ENCODE measurements around the gene TNK1.

Gene TNK1

DNA sequence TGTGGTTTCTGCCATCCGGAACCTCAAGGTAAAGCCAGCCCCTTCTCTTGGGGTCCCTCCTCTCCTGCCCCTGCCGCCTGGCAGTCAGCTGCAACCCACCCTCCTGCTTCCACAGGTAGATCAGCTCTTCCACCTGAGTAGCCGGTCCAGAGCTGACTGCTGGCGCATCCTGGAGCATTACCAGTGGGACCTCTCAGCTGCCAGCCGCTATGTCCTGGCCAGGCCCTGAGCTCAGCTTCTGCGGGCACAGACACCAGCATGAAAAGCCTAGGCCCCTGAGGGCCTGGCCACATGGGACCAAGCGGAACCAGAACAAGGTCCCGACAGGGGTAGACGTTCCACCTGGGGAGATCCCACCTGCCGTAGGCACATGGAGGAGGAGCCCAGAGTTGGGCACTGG is 8.0 kb downstream of the TNK1 start:
- H3K4me1 ChIP-seq = peaks cover 0 to 26% (median 15%) of the 10 kb centered on the region in 4 donors
- DNase-seq = no peak
- H3K27me3 ChIP-seq = no peaks in the 10 kb centered on the region
- no peak overlapping the region for H3K27ac ChIP-seq
- intact Hi-C loops (cut with DNase I; ENCODE audit: low total_unique reads) = no loop called here
- TF ChIP-seq, protein P1, sequence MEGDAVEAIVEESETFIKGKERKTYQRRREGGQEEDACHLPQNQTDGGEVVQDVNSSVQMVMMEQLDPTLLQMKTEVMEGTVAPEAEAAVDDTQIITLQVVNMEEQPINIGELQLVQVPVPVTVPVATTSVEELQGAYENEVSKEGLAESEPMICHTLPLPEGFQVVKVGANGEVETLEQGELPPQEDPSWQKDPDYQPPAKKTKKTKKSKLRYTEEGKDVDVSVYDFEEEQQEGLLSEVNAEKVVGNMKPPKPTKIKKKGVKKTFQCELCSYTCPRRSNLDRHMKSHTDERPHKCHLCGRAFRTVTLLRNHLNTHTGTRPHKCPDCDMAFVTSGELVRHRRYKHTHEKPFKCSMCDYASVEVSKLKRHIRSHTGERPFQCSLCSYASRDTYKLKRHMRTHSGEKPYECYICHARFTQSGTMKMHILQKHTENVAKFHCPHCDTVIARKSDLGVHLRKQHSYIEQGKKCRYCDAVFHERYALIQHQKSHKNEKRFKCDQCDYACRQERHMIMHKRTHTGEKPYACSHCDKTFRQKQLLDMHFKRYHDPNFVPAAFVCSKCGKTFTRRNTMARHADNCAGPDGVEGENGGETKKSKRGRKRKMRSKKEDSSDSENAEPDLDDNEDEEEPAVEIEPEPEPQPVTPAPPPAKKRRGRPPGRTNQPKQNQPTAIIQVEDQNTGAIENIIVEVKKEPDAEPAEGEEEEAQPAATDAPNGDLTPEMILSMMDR (IDR thresholded peaks at IDR 0.05) = no peak
- no peaks in the 10 kb centered on the region for H3K9me3 ChIP-seq
- peaks cover 0 to 69% (median 25%) of the 10 kb centered on the region in 3 donors for H3K36me3 ChIP-seq
- H3K4me3 ChIP-seq = no peak overlapping the region

DNA sequence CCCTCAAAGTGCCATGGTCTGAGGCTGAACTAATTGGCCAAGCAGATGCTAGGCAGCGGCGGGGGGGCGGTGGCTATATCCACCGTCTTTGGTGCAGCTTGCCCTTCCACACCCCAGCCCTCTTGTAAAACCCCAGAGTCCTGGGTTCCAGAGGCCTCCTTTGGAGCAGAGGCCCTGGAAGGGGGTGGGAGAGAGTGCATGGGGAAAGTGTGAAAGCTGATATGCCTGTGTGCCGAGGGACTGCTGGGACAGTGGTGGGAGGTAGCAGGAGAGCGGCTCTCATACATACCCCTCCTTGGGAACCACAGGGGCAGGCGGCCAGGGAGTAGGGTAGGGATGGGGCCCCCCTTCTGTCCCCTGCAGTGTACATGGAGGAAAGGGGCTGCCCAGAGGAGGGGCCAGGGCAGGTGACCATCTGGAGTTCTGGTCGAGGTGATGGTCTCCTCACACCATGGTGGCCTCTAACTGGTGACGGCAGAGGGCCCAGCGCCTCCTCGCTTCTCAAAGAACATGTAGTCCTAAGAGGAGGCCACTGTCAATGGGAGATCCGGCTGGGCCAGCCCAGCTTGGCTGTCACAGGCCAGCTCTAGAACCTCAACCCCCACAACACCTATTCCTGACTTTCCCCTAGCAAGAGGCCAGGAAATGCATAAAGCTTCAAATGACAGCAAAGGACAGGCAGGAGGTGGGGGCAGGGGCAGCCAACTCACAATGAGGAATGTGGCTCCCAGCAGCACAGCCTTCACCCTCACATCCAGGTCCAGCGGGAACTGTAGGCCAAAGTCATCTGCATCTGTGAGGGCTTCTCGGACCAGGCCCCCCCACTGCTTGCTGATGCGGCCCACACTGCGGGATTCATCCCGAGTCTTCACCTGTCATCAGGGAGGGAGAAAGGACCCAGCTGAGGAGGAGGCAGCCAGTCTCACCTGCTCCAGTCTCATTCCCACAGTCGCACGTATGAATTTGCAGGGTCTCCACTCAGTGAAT is 9.3 kb downstream of the TNK1 start:
- no peak overlapping the region for H3K27ac ChIP-seq

DNA sequence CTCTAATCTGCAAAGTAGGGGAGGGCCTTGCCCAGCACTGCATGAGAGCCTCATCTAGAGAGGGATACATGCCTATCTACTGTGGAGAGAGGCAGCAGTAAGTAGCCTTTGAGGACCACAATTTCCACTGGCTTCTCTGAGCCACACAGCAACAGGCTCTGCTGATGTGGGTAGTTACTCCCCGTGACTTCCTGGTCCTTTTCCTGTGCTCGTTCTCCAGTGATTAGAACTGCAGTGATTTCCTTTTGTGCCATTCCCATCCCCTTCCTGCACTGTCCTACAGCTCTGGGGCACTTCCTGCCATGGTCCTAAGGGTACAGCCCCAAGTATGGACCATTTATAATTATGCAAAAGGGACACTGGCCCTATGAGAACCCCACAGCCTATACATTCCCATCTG is 10.4 kb downstream of the TNK1 start:
- H3K4me3 ChIP-seq = no peak overlapping the region
- TF ChIP-seq, protein P1 (IDR thresholded peaks at IDR 0.05) = no peak
- peaks cover 0 to 54% (median 25%) of the 10 kb centered on the region in 3 donors for H3K36me3 ChIP-seq
- no peaks in the 10 kb centered on the region for H3K27me3 ChIP-seq
- H3K9me3 ChIP-seq = no peaks in the 10 kb centered on the region
- DNase-seq = no peak
- H3K27ac ChIP-seq = no peak overlapping the region
- H3K4me1 ChIP-seq = peaks cover 0 to 26% (median 16%) of the 10 kb centered on the region in 4 donors
- intact Hi-C loops (cut with DNase I; ENCODE audit: low total_unique reads) = no loop called here

More for the DNA sequence above, 9.3 kb downstream of the TNK1 start:
- TF ChIP-seq, protein P1 (IDR thresholded peaks at IDR 0.05) = no peak
- Histone ChIP-seq H3K4me3 (no peak overlapping the region), H3K27me3 (no peaks in the 10 kb centered on the region), H3K9me3 (no peaks in the 10 kb centered on the region), H3K4me1 (peaks cover 0 to 26% (median 13%) of the 10 kb centered on the region in 4 donors), H3K36me3 (peaks cover 0 to 60% (median 25%) of the 10 kb centered on the region in 3 donors)
- intact Hi-C loops (cut with DNase I; ENCODE audit: low total_unique reads) = no loop called here
- no peak for DNase-seq

DNA sequence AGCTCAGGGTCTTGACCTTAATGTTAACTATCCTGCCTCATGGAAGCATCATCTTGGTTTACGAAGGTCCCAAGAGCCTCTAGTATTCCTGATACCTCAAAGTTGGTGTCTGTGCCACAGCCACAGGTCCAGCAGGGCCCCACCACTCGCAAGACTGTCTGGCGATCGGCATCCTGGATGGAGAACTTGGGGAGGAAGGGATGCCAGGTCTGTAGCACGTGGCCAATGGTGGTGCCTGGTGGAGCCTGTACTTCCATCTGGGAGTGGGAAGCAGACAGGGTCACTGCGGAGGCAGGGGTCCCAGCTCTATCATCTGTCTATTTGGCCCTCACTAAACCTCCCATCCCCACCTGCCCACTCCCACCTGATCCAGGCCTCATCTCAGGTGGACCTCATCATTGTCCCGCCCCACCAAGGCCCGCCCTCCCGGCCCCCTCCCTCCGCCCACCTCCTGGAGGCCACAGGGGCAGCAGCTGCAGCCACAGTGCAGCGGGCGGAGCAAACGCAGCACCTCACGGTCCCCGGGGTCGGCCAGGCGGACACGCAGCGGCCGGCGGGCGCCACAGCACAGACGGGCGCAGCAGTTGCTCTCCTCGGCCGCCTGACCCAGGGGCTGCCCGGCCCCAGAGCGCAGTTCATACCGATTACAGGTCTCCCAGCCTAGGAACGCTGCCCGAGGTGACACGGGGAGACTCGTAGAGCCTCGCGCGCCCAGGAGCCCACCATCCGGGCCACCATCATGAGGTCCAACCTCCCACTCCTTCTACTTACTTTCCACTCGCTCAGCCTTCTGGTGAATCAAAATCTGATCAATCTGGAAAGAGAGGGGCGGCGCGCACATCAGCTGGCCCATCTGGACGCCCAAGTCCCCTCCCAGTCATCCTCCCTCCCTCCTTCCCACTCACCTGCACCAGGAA is 12.1 kb downstream of the TNK1 start:
- H3K27ac ChIP-seq = peak overlapping the region; percentile 88 to 90
- H3K9me3 ChIP-seq = no peaks in the 10 kb centered on the region
- peaks cover 0 to 26% (median 16%) of the 10 kb centered on the region in 4 donors for H3K4me1 ChIP-seq
- TF ChIP-seq, protein P1 (IDR thresholded peaks at IDR 0.05) = no peak
- H3K36me3 ChIP-seq = peaks cover 0 to 38% (median 25%) of the 10 kb centered on the region in 3 donors
- intact Hi-C loops (cut with DNase I; ENCODE audit: low total_unique reads) = no loop called here
- no peak for DNase-seq
- peak overlapping the region; percentile 62 to 73 for H3K4me3 ChIP-seq
- no peaks in the 10 kb centered on the region for H3K27me3 ChIP-seq
